Hypothalamus (tissue), 51 donors: ENCODE data around the gene ABCD3.
"Not testable (repeated sequence)": the region's sequence is repeated elsewhere in the genome, so short reads cannot be mapped to it uniquely, and the experiment has no call there.

Source experiments
- DNase-seq, 51 donors: peaks; one replicate each; lab custom pipeline; 2025; lab: John Stamatoyannopoulos, UW

The ABCD3 gene

GRCh38 chr1:94417978-94418663 lies at the start of gene ABCD3:
TSS of gene ABCD3 (plus strand) at chr1:94418389. CDS start at chr1:94418479, 90 bp downstream.
- peak; percentile 74 to 98 (median 93) for DNase-seq

DNA sequence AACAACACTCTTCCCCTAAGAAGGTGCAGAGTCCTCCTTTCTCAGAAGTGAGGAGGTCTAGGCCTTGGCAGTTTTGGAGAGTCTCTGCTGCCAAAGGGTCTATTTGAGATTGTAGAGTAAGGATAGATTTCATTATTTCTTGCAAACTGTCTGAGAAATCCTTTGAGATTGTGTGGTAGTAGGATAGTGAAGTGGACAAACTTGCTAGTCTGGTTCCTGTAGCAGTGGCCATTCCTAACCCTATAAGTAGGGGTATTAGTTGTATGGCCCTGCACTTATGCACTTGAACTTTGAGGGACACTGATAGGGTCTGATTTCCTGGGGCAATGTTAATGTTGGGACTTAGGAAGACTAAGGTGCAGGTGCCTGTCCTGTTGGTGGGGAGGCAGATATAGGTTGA lies 45.4 kb upstream of the ABCD3 start:
- not testable (repeated sequence) for DNase-seq

DNA sequence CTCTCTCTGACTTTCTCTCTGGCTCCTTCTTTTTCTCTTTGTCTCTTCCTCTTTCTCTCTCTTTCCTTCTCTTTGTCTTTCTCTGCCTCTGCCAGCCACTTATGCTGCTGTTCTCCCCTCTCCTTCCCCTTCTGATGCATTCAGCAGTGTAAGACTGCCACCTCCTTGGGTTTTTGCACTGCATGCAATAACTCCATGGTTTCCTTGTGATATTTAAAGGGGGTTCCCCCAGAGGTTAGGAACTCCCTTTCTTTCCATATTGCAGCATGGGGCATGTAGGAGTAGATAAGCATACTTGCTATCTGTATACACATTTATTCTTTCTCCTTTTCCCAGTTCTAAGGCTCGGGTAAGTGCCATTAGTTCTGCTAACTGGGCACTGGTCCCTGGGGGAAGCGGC lies 44.9 kb upstream of the ABCD3 start:
- DNase-seq: not testable (repeated sequence)

- DNase-seq: not testable (repeated sequence)
Observed at GRCh38 chr1:94375666-94376065, 42.5 kb upstream of the ABCD3 start.

DNA sequence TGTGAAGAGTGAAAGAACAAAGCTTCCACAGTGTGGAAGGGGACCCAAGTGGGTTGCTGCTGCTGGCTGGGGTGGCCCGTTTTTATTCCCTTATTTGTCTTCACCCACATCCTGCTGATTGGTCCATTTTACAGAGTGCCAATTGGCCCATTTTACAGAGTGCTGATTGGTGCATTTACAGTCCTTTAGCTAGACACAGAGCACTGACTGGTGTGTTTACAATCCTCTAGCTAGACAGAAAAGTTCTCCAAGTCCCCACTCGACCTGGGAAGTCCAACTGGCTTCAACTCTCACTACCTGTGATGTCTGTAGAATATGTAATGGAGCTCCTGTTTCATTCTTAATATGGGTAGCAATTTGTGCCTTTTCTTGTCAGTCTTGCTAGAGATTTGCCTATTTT lies 39.7 kb upstream of the ABCD3 start:
- not testable (repeated sequence) for DNase-seq

GRCh38 chr1:94379615-94380014 lies 38.6 kb upstream of the ABCD3 start:
- no peak for DNase-seq

- no peak for DNase-seq
Observed at GRCh38 chr1:94382201-94382600, 36.0 kb upstream of the ABCD3 start.

DNA sequence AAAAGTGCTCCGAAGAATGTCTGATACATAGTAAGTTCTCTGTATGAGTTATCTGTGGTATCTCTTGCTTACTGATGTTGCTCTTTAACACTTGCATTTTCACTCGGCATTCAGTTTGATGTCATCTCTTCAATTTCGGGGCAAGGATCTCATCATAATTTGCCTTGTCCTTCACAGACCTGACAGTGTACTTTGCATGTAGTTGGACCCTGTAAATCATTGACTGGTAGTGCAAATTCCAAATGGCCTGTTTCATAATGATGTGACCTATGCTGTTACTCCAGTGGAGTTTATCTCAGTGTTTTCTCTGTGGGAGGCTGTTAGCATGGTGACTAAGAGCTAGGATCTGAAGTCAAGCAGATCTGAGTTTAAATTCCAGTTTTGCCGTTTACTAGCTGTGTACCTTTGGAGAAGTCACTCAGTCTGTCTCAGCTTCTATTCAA lies 34.2 kb upstream of the ABCD3 start:
- no peak for DNase-seq

GRCh38 chr1:94384485-94385265 lies 33.5 kb upstream of the ABCD3 start:
- DNase-seq: no peak

DNA sequence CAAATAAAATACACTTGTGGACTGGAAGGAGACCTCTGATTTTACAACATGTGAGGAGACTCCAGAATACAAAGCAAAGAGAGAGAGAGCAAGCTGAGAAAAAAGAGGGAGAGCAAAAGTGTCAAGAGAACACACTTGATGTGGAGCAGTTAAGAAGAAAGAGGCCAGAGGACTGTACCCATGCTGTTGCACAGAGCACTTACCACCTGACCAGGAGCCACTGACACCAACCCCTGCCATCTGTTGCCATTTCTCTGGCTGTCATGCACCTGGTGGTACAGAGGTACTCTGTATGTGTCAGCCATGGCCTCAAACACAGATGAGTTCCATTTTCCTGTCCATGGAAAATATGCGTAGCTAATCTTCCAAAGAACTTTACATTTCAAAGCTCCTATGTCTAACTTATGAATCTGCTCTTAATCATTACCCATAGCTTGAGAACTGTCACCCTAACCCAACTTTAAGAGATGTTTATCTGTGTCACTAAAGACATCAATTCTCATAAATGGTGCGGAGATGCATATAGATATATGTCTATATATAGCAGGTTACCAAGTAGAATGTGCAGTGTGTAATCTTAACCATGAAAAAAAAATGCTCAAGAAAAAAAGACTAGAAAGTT lies 32.8 kb upstream of the ABCD3 start:
- no peak for DNase-seq

DNA sequence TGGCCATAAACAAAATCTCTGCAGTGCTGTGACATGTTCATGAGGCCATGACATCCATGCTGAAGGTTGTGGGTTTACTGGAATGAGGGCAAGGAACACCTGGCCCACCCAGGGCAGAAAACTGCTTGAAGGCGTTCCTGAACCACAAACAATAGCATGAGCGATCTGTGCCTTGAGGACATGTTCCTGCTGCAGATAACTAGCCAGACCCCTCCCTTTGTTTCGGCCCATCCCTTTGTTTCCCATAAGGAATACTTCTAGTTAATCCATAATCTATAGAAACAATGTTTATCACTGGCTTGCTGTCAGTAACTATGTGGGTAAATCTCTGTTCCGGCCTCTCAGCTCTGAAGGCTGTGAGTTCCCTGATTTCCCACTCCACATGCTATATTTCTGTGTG lies 28.9 kb upstream of the ABCD3 start:
- DNase-seq: no peak

- no peak for DNase-seq
Observed at GRCh38 chr1:94394247-94394646, 23.9 kb upstream of the ABCD3 start.

- DNase-seq: no peak
Observed at GRCh38 chr1:94395231-94395630, 23.0 kb upstream of the ABCD3 start.

DNA sequence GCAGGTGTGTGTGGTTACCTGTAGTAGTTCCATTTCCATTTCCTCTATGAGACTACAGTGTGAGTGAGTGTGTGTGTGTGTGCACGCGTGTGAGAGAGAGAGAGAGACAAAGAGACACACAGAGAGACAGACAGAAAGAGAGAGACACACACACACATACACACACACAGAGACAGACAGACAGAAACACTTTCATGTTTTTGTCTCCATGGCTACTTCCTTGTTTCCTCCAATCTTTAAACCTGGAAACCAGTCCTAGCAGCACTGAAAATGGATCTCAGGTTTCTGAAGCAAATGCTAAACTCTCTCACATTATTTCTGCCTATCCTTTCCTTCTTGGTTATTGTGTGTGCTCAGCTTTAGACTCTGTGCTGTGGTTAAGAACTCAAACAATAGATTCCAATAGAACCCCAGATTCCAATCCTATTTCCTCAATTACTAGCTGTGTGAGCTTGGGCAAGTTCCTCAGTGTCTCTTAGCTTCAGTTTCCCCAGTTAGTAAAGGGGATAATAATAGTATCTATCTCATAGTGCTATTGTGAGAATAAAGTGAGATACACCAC lies 22.4 kb upstream of the ABCD3 start:
- DNase-seq: no peak

DNA sequence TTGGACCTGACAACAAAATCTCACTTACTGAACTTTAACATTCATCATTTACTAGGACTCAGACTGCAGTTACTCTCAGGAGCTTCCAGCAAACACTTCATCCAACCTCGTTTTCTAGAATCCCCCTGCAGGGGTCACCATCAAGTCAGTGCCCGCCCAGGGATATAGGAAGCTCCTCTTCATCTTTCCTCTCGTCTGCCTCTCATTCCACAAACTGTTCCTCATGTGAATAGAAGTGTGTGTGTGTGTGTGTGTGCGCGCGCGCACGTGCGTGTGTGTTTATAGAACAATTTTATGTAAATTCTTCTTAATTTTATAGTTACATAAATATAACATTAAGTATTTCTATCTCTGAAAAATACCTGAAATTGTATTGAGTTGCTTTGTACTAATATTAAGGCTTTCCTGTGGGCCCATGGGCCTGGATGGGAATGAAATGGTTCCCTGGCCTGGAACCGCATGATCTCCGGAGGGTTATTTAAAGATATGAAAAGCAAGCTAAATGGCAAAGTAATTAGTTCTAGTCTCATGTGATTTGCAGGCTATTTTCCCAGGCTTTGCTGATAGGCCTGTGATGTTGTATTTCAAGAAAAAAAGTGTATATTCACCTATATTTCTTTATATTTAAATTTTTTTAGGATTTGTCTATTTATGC lies 21.7 kb upstream of the ABCD3 start:
- peak in 11 of 51 donors; percentile 0 to 37 (median 6) for DNase-seq

DNA sequence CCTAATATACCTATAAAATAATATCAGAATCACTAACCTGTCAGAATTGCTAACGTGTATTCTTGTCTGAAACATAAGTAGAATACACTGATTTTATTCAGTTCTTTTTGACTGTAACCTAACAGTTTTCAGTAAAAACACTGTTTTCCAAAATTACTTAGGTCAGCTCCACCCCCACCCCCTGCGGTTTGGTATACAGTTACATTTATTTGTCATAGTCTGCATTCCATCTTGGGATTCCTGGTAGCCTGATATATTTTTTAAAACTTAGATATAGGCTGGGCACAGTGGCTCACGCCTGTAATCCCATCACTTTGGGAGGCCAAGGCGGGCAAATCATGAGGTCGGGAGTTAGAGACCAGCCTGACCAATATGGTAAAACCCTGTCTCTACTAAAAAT lies 19.8 kb upstream of the ABCD3 start:
- no peak for DNase-seq

GRCh38 chr1:94399453-94399852 lies 18.7 kb upstream of the ABCD3 start:
- DNase-seq: no peak

DNA sequence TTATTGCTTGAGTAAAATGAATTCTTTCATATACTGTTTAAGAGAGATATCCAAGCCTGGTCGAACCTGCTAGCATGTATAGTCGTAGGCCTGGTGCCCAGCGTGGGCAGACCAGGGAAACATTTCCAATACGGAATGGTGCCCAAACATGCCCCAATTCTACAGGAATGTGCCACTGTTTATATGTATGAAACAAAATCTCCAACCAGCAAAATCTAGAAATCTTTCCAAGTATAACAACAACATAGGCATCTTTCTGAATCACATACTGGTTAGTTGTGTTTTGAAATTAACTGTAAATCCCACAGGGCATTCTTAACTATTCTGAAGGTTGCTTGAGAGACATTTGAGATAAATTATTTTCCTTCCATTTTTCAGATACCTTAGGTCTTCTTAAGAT lies 17.0 kb upstream of the ABCD3 start:
- DNase-seq: no peak

DNA sequence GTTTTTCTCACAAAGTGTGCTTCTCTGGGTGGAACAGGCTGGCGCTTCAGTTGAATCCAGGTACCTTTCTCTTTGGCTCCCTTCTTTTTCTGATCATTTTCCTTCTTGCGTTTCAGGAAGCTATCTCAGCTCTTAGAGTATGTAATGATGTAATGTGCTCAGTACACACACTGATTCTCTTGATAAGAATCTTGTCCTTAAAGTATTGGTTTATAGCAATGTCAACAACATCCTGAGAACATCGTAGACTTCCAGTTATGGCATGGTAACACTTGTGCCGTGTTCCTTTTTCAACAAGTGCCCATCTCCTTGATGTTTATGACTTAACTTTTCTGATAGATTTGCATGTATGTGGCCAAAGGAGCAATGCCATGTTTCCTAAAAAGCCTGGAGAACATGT lies 11.7 kb upstream of the ABCD3 start:
- no peak for DNase-seq

DNA sequence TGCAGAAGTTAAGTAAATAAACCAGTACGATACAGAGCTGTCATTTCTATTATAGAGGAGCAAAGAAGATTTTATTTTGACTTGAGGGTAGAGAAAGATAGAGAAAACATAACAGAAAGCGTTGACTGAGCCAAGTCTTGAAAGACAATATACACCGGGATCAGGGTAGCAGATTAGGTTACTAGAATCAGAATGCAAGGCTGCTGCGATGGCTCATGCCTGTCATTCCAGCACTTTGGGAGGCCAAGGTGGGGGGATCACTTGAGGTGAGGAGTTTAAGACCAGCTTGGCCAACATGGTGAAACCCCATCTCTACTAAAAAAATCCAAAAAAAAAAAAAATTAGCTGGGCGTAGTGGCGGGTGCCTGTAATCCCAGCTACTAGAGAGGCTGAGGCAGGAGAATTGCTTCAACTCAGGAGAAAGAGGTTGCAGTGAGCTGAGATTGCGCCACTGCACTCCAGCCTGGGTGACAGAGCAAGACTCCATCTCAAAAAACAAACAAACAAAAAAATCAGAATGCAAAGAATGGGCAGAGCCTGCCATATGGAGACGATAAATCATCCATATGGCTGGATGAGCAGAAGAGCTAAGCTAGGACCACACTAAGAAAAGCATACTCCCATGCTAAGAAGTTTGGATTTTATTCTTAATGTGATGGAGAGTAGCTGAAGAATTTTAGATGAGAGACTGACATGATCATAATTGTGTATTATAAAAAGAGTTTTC lies 9.9 kb upstream of the ABCD3 start:
- DNase-seq: no peak
